Measurements from ENCODE around the gene OARD1.

The OARD1 gene

DNA sequence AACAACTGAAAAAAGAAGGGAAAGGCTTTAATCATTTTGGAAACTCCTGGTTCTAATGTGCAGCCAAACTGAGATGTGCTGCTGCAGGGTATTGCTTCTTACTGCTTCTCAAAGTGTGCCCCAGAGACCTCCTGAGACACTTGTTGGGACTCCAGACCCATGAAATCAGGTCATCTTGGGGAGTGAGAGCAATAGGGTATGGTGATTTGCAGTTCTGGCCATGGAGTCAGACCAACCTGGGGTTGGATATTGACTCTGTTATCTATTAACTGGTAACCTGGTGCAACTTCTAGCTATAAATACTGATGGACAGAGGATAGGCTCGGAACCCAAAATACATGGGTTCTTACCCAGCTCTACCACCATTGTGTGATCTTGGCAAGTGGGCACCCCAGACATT, 26.1 kb downstream of the OARD1 start:
- Mint-ChIP-seq H3K27ac (no peak overlapping the region), H3K27me3 (no peaks in the 10 kb centered on the region), H3K4me3 (no peak overlapping the region), H3K36me3 (peaks cover 21% of the 10 kb centered on the region), H3K9me3 (no peaks in the 10 kb centered on the region), H3K4me1 (no peaks in the 10 kb centered on the region)
- no peak for ATAC-seq

DNA sequence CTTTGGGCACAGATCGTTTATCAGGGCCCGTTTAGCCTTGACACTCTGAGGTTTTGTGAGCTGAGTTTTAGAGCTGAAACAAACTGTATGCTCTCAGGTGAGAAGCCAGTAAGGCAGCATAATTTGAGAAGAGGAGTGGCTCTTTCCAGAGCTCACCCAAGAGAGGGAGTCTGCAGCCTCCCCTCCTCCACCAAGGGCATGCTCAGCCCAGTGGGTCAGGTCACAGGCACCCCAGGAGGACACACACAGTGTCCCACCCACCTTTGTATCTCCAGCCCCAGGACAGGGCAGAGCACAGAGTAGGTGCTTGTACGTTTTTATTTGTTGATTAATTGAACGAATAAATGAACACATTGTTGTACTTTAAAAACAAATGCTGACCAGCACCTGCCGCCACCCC, 26.5 kb downstream of the OARD1 start:
- Mint-ChIP-seq H3K4me3 (no peak overlapping the region), H3K36me3 (peaks cover 21% of the 10 kb centered on the region), H3K27ac (no peak overlapping the region), H3K27me3 (no peaks in the 10 kb centered on the region), H3K9me3 (no peaks in the 10 kb centered on the region), H3K4me1 (no peaks in the 10 kb centered on the region)
- ATAC-seq: no peak

DNA sequence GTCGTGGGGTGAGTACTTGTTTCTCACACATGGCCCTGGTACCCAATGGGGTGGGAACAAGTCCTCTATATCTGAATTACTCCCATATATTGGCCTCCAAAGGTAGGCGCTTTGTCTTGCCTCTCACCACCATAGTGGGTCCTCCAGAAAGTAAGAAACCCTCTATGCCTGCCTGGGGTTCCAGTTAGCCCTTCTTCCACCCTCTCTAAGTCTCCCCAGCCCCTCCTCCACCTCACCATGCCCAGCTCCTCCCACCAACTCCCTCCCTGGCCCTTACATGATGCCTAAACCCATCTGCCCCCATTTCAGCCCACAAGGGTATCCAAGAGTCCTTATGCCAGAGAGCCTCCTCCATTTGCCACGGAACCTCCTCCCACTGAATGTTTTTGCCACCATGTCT, 29.0 kb downstream of the OARD1 start:
- Mint-ChIP-seq H3K4me1 (no peaks in the 10 kb centered on the region), H3K9me3 (no peaks in the 10 kb centered on the region), H3K36me3 (peaks cover 16% of the 10 kb centered on the region), H3K27me3 (no peaks in the 10 kb centered on the region), H3K4me3 (no peak overlapping the region), H3K27ac (no peak overlapping the region)
- ATAC-seq: no peak

DNA sequence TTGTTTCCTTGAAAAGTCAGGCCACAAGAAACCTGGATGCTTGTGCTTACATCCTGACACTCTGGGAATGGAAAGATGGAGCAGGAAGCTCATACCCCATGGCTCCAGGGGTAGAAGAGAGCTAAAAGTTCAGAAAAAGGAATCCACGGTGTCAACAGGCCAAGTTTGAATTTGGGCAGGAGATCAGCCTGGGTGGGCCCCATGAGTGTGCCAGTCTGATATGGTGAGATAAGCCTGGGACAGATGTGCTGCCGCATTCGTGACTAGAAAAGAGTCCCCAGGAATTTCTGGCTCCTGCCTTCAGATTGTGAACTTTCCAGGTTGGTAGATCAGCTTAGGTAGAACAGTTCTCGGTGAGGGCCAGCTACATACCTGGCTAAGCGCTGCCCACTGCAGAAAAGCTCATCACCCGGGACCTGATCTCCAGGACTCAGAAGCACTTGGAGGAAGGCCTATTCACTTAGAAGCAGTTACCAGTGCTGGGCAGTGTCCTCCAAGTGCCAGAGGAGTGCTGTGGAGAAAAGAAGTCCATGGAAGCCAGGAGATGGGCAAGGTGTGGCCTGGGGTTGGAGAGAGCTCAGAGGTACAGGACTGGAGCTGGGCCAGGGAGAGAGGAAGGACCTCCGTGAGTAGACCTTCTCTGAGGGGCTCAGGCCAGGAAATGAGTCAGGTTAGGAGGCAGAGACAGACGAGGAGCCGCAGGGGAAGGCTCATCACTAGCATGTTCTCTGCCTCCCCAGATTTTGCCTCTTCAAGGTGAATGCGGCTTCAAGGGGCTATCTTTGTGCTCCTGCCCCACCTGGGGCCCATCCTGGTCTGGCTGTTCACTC, 29.7 kb downstream of the OARD1 start, which contains the start of gene TSPO2:
TSS of gene TSPO2 (plus strand) at position 242 of the 830 bp plus-strand sequence. CDS start at position 761, 519 bp downstream.
- Mint-ChIP-seq H3K9me3 (no peaks in the 10 kb centered on the region), H3K4me1 (no peaks in the 10 kb centered on the region), H3K27ac (no peak within 1 kb of the TSS), H3K36me3 (peaks cover 10% of the 10 kb centered on the region), H3K4me3 (no peak within 1 kb of the TSS), H3K27me3 (no peaks in the 10 kb centered on the region)
- ATAC-seq: no peak

DNA sequence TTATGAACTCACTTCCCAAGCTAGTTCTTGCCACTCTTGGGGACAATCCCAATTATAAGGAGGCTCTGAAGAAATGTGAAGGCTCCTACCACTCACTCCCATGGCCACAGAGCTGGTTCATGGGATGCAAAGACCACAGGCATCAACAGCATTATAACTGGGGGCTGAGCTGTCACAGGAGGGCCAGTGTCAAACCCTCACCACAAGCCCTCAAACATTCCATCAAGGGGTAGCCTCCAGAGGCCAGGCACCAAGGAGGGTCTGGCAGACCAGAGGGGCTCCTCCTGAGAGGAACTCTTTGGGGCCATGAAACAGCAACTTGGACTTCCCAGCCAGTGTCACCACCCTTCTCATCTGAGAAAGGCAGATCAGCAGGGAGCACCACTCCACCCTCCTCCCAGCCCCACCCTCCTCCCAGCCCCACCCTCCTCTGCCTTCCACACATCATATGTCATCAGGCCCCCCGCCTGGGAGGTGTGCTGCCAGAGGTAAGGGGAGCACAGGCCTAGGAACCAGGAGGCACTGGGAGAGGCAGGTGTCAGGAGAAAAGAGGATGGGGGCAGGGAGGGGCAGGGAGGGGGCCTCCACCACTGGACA, 31.1 kb downstream of the OARD1 start:
- Mint-ChIP-seq H3K27ac (no peak overlapping the region), H3K9me3 (no peaks in the 10 kb centered on the region), H3K4me3 (no peak overlapping the region), H3K4me1 (no peaks in the 10 kb centered on the region), H3K36me3 (peaks cover 10% of the 10 kb centered on the region), H3K27me3 (no peaks in the 10 kb centered on the region)
- ATAC-seq: no peak

DNA sequence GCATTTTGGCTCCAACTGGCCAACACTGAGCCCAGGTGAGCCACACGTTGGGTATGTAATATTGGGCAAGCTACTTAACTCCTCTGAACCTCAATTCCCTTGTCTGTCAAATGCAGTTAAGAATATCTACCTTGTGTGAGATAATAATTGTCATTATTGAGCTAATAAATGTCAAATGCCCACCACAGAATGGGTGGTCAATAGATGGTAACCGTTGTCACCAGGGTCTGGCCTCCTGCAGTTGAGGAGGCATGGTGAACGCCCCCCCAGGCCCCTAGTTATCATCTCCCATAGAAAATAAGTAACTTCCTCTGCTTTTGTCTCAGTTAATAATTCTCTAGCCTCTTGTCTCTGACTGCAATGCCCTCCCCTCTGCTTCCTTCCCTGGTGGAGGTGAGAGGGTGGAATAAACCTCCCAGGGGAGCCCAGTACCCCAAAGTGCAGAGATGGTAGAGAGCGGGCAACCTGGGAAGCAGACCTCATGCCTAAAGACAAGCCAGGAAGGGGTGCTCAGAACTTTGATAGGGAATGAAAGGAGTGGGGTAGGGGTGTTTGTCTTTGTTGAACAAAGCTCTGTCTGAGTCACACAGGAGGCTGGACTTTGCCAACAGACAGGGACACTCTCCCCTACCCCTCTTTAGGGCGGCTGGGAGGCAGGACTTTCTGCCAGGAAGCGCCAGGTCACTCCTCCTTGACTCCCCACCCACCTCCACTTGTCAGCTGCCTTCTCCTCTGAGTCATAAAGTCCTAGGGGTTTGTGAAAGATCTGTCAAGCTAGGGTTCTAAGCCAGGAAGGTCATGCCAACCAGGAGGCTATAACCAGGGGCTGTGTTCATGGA, 31.8 kb downstream of the OARD1 start:
- no peaks in the 10 kb centered on the region for H3K4me1 Mint-ChIP-seq
- H3K9me3 Mint-ChIP-seq: no peaks in the 10 kb centered on the region
- no peaks in the 10 kb centered on the region for H3K27me3 Mint-ChIP-seq
- H3K36me3 Mint-ChIP-seq: peaks cover 10% of the 10 kb centered on the region
- H3K27ac Mint-ChIP-seq: no peak overlapping the region
- no peak for ATAC-seq
- no peak overlapping the region for H3K4me3 Mint-ChIP-seq

DNA sequence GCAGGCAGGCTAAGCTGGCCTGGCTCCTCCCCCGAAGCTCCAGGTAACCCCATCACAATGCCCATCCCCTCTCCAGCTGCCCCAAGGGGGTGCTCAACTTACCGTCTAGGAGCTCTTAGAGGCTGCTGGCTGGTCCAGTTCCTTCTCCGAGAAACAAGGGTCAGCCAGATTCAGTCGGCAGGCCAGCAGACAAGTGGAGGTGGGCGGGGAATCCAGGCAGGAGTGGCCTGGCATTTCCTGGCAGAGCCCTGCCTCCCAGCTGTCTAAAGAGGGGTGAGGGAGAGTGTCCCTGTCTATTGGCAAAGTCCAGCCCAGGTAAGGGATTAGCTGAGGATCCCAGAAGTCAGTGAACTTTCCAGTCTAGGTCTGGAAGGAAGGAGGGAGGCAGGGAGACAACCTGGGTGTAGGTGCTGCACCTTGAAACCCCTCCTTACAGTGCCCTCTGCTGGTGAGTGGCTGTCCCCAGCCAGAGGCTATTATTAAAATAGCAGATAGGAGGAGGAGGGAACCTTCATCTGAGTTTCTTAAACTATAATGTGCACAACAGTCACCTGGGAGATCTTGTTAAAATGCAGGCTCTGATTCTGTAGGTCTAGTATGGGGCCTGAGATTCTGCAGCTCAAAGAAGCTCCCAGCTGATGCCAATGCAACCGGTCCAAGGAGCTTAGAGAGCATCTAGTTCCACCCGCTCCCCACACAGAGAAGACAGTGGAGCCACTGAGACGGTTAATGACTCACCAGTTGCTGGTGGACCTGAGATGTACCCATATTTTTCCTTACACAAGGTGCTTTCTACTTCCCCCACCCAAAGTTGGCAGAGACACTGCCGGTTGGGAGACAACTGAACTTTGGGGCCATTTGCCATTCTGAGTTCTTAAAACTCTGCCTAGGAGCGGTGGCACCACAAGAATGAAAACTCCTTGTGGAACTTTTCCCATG, 32.8 kb downstream of the OARD1 start, which contains the start of gene UNC5CL:
TSS of gene UNC5CL (minus strand) at position 162 of the 939 bp plus-strand sequence. CDS start 4,147 bp downstream, outside the sequence.
- ATAC-seq: no peak
- Mint-ChIP-seq H3K36me3 (peaks cover 10% of the 10 kb centered on the region), H3K9me3 (no peaks in the 10 kb centered on the region), H3K4me3 (no peak within 1 kb of the TSS), H3K4me1 (no peaks in the 10 kb centered on the region), H3K27ac (no peak within 1 kb of the TSS), H3K27me3 (no peaks in the 10 kb centered on the region)

DNA sequence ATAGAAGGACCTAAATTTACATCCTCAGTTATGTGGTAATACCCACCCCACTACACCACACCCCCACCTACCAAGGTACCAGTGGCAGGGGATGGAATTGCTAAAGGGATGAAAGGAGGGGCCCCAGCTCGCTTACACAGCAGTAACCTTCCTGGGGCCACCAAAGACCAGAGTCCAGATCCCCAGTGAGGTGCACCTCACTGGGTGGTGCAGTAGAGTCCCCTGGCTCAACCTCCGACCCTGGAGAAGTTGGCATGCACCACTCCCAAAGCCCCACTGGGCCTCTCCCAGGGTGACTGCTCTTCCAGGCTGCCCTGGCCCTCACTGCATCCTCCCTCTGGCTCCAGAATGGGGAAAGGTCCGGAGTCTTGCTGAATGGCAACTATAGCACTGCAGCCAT, 34.0 kb downstream of the OARD1 start:
- no peak for ATAC-seq
- no peak overlapping the region for H3K27ac Mint-ChIP-seq
- peaks cover 6% of the 10 kb centered on the region for H3K36me3 Mint-ChIP-seq
- H3K4me1 Mint-ChIP-seq: no peaks in the 10 kb centered on the region
- H3K27me3 Mint-ChIP-seq: no peaks in the 10 kb centered on the region
- H3K4me3 Mint-ChIP-seq: no peak overlapping the region
- no peaks in the 10 kb centered on the region for H3K9me3 Mint-ChIP-seq

DNA sequence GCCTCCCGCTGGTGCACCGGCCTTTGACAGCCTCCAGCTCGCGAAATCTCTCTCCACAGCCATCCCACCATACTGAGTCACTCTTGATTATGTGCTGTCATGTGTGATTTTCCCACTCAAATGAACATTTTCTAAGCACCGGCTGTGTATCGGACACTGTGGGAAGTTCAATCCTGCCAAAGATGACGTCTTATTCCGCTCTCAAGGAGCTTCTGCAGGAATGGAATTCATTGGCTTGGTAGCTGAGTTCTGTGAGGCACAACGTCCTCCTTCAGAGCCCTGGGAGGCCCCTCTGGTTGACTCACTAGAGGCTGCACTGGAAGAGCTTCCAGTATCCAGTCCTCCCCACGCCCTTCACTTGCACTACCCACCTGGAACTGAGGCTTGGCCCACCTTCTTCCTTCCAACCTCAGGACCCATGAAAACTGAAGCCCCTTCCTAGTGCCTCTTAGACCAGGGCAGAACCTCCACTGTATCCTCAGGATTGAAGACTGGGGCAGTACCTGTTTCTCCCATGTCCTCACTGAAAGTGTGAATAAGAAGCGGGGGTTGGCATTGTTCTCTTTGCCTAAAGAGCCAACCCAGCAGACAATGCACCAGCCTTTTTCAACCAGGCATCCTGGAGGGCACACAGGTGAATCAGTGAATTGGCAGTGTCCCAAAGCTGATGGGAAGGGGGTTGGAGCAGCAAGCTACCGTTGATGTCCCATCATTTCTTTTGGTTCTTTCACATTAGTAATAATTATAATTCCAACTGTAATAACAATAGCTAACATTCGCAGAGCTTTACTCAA, 34.9 kb downstream of the OARD1 start:
- H3K27ac Mint-ChIP-seq: peak overlapping the region; percentile 30
- H3K4me3 Mint-ChIP-seq: no peak overlapping the region
- H3K27me3 Mint-ChIP-seq: no peaks in the 10 kb centered on the region
- H3K36me3 Mint-ChIP-seq: peaks cover 5% of the 10 kb centered on the region
- ATAC-seq: no peak
- H3K4me1 Mint-ChIP-seq: no peaks in the 10 kb centered on the region
- no peaks in the 10 kb centered on the region for H3K9me3 Mint-ChIP-seq

DNA sequence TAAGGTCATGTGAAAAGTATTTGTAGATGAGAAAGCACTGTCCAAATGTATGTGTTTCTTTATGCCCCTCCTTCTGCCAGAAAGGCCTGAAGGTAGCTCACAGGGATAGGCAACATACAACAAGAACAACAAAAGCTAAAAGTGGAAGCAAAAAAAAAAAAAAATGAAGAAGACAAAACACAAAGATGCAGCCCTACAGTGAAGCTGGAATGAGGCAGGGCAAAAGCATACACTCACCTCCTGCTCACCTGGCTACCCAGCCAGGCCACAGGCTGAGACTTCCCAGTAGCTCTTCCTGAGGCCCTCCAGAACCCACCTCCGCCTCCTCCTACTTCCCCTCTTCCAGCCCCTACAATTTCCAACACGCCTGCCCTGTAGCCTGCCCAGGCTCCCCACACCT, 35.6 kb downstream of the OARD1 start:
- no peak for ATAC-seq
- H3K4me1 Mint-ChIP-seq: no peaks in the 10 kb centered on the region
- H3K4me3 Mint-ChIP-seq: no peak overlapping the region
- H3K36me3 Mint-ChIP-seq: no peaks in the 10 kb centered on the region
- H3K27me3 Mint-ChIP-seq: no peaks in the 10 kb centered on the region
- H3K9me3 Mint-ChIP-seq: no peaks in the 10 kb centered on the region
- peak overlapping the region; percentile 30 for H3K27ac Mint-ChIP-seq

DNA sequence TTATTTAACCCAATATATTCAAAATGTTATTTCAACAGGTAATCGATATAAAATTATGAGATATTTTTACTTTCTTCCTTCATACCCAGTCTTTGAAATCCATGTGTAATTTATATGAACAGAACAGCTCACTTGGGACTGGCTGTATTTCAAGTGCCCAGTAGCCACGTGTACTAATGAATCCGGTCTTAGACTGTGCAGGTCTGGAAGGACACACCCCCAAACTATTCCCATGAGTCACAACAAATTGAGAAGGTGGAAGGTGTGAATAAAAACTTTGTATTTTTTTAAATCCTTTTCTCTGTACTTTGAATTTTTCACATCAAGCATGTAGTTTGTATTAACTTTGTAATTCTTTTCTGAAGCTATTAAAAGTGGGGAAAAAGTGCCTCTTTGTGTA, 36.0 kb downstream of the OARD1 start:
- Mint-ChIP-seq H3K9me3 (no peaks in the 10 kb centered on the region), H3K27me3 (no peaks in the 10 kb centered on the region), H3K36me3 (no peaks in the 10 kb centered on the region), H3K4me3 (no peak overlapping the region), H3K4me1 (no peaks in the 10 kb centered on the region), H3K27ac (no peak overlapping the region)
- ATAC-seq: no peak

DNA sequence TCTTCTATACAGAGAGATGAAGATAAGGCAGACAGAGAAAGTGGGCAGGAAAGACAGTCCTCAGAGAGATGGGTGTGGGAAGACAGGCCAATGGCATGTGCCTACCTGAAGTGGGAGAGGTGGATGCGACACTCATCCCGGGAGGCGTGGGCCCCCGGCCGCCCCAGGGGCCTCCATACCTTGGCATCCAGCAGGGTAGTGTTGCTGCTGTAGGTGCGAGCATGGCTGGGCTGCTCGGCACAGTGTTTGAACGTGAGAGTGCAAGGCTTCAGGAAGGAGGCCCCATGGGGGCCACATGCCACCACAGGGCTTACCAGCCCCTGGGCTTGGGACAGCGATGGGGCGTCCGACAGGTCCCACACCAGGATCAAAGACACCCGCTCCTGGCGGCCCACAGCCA, 38.4 kb downstream of the OARD1 start:
- no peak overlapping the region for H3K27ac Mint-ChIP-seq

DNA sequence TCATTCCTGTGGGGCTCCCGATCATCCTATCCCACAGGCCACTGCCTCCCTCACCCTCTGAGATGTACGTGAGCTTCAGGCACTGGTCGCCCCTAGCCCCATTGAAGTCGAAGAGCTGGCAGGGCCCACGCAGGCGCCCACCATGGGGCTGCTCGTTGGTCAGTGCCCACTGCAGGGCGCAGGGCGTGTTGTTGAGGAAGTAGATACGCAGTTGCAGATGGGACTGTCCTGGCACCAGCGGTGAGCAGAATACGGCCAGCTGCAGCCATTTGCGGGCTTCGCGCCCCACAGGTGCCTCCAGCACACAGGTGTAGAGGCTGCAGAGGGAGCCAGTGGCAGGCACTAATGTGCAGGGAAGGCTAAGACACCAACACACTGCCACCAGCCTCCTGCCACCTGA, 39.3 kb downstream of the OARD1 start:
- no peaks in the 10 kb centered on the region for H3K27me3 Mint-ChIP-seq
- H3K9me3 Mint-ChIP-seq: no peaks in the 10 kb centered on the region
- no peak for ATAC-seq
- no peaks in the 10 kb centered on the region for H3K36me3 Mint-ChIP-seq
- no peak overlapping the region for H3K4me3 Mint-ChIP-seq
- H3K27ac Mint-ChIP-seq: no peak overlapping the region
- H3K4me1 Mint-ChIP-seq: peaks cover 12% of the 10 kb centered on the region

More for the DNA sequence above, 38.4 kb downstream of the OARD1 start:
- ATAC-seq: no peak
- H3K36me3 Mint-ChIP-seq: no peaks in the 10 kb centered on the region
- no peak overlapping the region for H3K4me3 Mint-ChIP-seq
- H3K27me3 Mint-ChIP-seq: no peaks in the 10 kb centered on the region
- H3K4me1 Mint-ChIP-seq: peaks cover 6% of the 10 kb centered on the region
- no peaks in the 10 kb centered on the region for H3K9me3 Mint-ChIP-seq

Measured in stimulated activated memory B cell treated with anti-CD40 and anti-IgM and Interleukin-4, amounts not matched to agents 10 μg/mL and 1 μg/mL and 100 μg/mL, for 72 hours (primary cell).